ENCODE data around the gene GDI2.

DNA sequence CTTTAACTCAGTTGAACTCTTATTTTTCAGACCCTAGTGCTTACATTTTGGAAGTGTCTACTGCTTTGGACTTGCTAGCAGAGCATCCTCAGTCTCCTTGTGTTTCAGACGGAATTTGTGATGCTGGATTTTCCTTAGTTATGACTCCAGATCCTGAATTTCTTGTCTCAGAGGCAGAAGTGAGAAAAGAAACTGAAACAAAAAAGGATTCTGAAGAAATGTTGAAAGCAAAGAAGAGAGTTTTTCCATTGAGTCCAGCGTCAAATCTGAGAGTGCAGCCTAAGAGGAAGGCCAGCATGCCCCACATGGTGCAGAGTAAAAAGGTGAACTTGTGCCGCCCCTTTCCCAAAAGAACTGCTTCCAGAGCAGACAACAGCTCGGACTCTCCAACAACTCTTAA is 82.5 kb downstream of the GDI2 start:
- TF ChIP-seq, protein P1, sequence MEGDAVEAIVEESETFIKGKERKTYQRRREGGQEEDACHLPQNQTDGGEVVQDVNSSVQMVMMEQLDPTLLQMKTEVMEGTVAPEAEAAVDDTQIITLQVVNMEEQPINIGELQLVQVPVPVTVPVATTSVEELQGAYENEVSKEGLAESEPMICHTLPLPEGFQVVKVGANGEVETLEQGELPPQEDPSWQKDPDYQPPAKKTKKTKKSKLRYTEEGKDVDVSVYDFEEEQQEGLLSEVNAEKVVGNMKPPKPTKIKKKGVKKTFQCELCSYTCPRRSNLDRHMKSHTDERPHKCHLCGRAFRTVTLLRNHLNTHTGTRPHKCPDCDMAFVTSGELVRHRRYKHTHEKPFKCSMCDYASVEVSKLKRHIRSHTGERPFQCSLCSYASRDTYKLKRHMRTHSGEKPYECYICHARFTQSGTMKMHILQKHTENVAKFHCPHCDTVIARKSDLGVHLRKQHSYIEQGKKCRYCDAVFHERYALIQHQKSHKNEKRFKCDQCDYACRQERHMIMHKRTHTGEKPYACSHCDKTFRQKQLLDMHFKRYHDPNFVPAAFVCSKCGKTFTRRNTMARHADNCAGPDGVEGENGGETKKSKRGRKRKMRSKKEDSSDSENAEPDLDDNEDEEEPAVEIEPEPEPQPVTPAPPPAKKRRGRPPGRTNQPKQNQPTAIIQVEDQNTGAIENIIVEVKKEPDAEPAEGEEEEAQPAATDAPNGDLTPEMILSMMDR (IDR thresholded peaks at IDR 0.05) = no peak
- TF ChIP-seq POLR2A (IDR thresholded peaks at IDR 0.05) = no peak
